ENCODE data around the gene APOBEC3B. TPM values are rescaled to one million over a fixed set of nuclear protein-coding genes. Genes with fewer than 3 reads are reported as not detected.
A peak's percentile ranks its signal among the peaks of the same experiment; 100 is the strongest.

Gene APOBEC3B
- total and polyA plus RNA-seq, 9 of the 15 experiments (the other 6 are each of a cell fraction or from before 2014, with no cell fraction given), result 5.9 to 166 (median 43.2) TPM

GRCh38 chr22:38951734-38952133, 30.4 kb upstream of the APOBEC3B start:
- no peaks in the 10 kb centered on the region for H3K79me2 ChIP-seq (ENCODE audit: control insufficient read depth, insufficient read depth, low read length)
- in situ Hi-C loops (cut with MboI), result no loop called here
- POLR2A ChIA-PET, result interaction anchor here (0.9 to 1.0 kb wide), 2 partner anchors 10 to 27 kb away, joined by 3 to 4 read pairs; no protein-coding TSS in a partner anchor

GRCh38 chr22:38952281-38952993, 29.7 kb upstream of the APOBEC3B start:
- H3K4me3 ChIP-seq, result no peak overlapping the region
- no peak overlapping the region for H3K4me2 ChIP-seq (ENCODE audit: insufficient read depth, low read length)
- H3K27me3 ChIP-seq (ENCODE audit: control insufficient read depth in 2 of 2, insufficient read depth in 2 of 2, low read length in 2 of 2), result peaks cover 6 to 11% of the 10 kb centered on the region in 2 experiments; a peak in 4 of 5 replicates
- no peaks in the 10 kb centered on the region for H3K36me3 ChIP-seq (ENCODE audit: control insufficient read depth, insufficient read depth, low read length)
- TF ChIP-seq MAX (CRISPR knock-in tag; IDR thresholded peaks at IDR 0.05) (no peak), PTBP1 (IDR thresholded peaks at IDR 0.05; ENCODE audit: low read depth, low read length) (no peak)
- 0 out of 2 replicates have a peak, but pooled peaks cover under 1% of the 10 kb centered on the region for H4K20me1 ChIP-seq (replicated peaks; ENCODE audit: control insufficient read depth, insufficient read depth, low read length)
- ATAC-seq (no peak), DNase-seq (ENCODE audit: extremely low read depth in 1 of 4, low spot score in 3 of 4) (no peak), FAIRE-seq (no peak)
- WGBS (ENCODE audit: insufficient coverage, low coverage, missing lambda C conversion rate), result 34% methylated on average over 7 of the region's 12 CpGs
- no peak overlapping the region for H2AFZ ChIP-seq (ENCODE audit: low read depth, low read length)
- H3K4me1 ChIP-seq (replicated peaks in 1 of 2; ENCODE audit: control insufficient read depth in 2 of 2, insufficient read depth in 2 of 2, low read length in 2 of 2), result peaks cover 5 to 18% of the 10 kb centered on the region in 2 experiments; a peak in 4 of 5 replicates
- POLR2A ChIA-PET, result interaction anchor here (0.9 to 1.0 kb wide), 2 partner anchors 9 to 28 kb away, joined by 3 to 4 read pairs; no protein-coding TSS in a partner anchor
- H3K27ac ChIP-seq (ENCODE audit: extremely low read depth, low read depth, low read length), result no peak overlapping the region
- no peaks in the 10 kb centered on the region for H3K9me3 ChIP-seq (replicated peaks; ENCODE audit: control insufficient read depth, insufficient read depth, low read depth, low read length)
- intact Hi-C loops (cut with micrococcal nuclease) (no loop called here), in situ Hi-C loops (cut with MboI) (no loop called here)
- no peaks in the 10 kb centered on the region for H3K79me2 ChIP-seq (ENCODE audit: control insufficient read depth, insufficient read depth, low read length)
- no peak overlapping the region for H3K9ac ChIP-seq (ENCODE audit: insufficient read depth in 1 of 2, low read depth in 2 of 2, low read length in 2 of 2)
- H3K9me1 ChIP-seq (ENCODE audit: control insufficient read depth, insufficient read depth, low read length), result no peaks in the 10 kb centered on the region
- no TSS peak for BruUV-seq (replicated peaks)
- CTCF ChIA-PET (ENCODE audit: low intra/inter-chr PET ratio), result no interaction called here

More at GRCh38 chr22:38951734-38952133, 30.4 kb upstream of the APOBEC3B start:
- Histone ChIP-seq H3K4me3 (no peak overlapping the region), H4K20me1 (replicated peaks; ENCODE audit: control insufficient read depth, insufficient read depth, low read length) (0 out of 2 replicates have a peak, but pooled peaks cover 4% of the 10 kb centered on the region), H2AFZ (ENCODE audit: low read depth, low read length) (no peak overlapping the region), H3K27me3 (ENCODE audit: control insufficient read depth in 2 of 2, insufficient read depth in 2 of 2, low read length in 2 of 2) (peaks cover 8 to 18% of the 10 kb centered on the region in 2 experiments; a peak in 4 of 5 replicates), H3K4me1 (replicated peaks in 1 of 2; ENCODE audit: control insufficient read depth in 2 of 2, insufficient read depth in 2 of 2, low read length in 2 of 2) (peaks cover 5 to 18% of the 10 kb centered on the region in 2 experiments; a peak in 4 of 5 replicates), H3K9ac (ENCODE audit: insufficient read depth in 1 of 2, low read depth in 2 of 2, low read length in 2 of 2) (no peak overlapping the region), H3K9me3 (replicated peaks; ENCODE audit: control insufficient read depth, insufficient read depth, low read depth, low read length) (no peaks in the 10 kb centered on the region), H3K9me1 (ENCODE audit: control insufficient read depth, insufficient read depth, low read length) (no peaks in the 10 kb centered on the region), H3K27ac (ENCODE audit: extremely low read depth, low read depth, low read length) (no peak overlapping the region), H3K36me3 (ENCODE audit: control insufficient read depth, insufficient read depth, low read length) (no peaks in the 10 kb centered on the region), H3K4me2 (ENCODE audit: insufficient read depth, low read length) (no peak overlapping the region)
- no peak for DNase-seq (ENCODE audit: extremely low read depth in 1 of 4, low spot score in 3 of 4)
- WGBS (ENCODE audit: insufficient coverage, low coverage, missing lambda C conversion rate), result 0% methylated on average over 1 of the region's 2 CpGs
- no TSS peak for BruUV-seq (replicated peaks)
- ATAC-seq, result no peak
- CTCF ChIA-PET (ENCODE audit: low intra/inter-chr PET ratio), result no interaction called here
- TF ChIP-seq ZNF41 (CRISPR knock-in tag; conservative IDR thresholded peaks at IDR 0.05), result no peak
- TF ChIP-seq CEBPB (tag; IDR thresholded peaks at IDR 0.05), result 0 out of 2 replicates have a peak, but pooled peaks have one; percentile 37
- intact Hi-C loops (cut with micrococcal nuclease), result no loop called here
- no peak for FAIRE-seq

Data from K562 (cell line).